ENCODE measurements around the gene CTXND1. TPM values are rescaled to one million over a fixed set of nuclear protein-coding genes. Genes with fewer than 3 reads are reported as not detected.
A peak's percentile ranks its signal among the peaks of the same experiment; 100 is the strongest.

The CTXND1 gene
- total RNA-seq, 4 donors from 2014 or later = 0.33 to 0.80 (median 0.56) TPM

DNA sequence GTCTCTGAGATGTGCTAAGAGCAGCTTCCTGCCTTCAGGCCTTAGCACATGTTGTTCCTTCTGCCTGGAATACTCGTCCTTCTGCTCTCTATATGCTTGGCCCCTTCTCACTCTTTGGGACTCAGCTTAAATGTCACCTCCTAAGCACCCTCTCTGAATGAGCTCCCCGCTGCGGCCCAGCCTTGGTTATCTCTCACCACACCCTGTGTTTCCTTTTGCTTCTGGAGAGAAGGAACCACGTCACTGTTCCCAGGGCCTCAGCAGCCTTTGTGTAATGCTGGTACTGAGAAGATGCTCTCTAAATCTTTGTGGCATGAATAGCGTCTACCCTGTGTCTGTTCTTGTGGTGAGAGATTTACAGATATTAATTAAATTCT is 97.0 kb downstream of the CTXND1 start:
- intact Hi-C loops (cut with DNase I) = no loop called here
- Histone ChIP-seq H3K9me3 (no peaks in the 10 kb centered on the region), H3K4me1 (peaks cover 10 to 34% (median 22%) of the 10 kb centered on the region in 4 donors), H3K27me3 (no peaks in the 10 kb centered on the region), H3K27ac (replicated peaks in 1 of 4) (peak overlapping the region in 1 of 4 donors; percentile 6), H3K36me3 (peaks cover 0 to 18% (median 16%) of the 10 kb centered on the region in 4 donors), H3K4me3 (no peak overlapping the region)
- TF ChIP-seq EP300 (IDR thresholded peaks at IDR 0.05) (no peak), POLR2A (IDR thresholded peaks at IDR 0.05; ENCODE audit: low read depth) (no peak), POLR2AphosphoS5 (IDR thresholded peaks at IDR 0.05) (no peak)
- TF ChIP-seq, protein P1, sequence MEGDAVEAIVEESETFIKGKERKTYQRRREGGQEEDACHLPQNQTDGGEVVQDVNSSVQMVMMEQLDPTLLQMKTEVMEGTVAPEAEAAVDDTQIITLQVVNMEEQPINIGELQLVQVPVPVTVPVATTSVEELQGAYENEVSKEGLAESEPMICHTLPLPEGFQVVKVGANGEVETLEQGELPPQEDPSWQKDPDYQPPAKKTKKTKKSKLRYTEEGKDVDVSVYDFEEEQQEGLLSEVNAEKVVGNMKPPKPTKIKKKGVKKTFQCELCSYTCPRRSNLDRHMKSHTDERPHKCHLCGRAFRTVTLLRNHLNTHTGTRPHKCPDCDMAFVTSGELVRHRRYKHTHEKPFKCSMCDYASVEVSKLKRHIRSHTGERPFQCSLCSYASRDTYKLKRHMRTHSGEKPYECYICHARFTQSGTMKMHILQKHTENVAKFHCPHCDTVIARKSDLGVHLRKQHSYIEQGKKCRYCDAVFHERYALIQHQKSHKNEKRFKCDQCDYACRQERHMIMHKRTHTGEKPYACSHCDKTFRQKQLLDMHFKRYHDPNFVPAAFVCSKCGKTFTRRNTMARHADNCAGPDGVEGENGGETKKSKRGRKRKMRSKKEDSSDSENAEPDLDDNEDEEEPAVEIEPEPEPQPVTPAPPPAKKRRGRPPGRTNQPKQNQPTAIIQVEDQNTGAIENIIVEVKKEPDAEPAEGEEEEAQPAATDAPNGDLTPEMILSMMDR (IDR thresholded peaks at IDR 0.05) = no peak
- WGBS = 95% methylated on average over 5 of the region's 5 CpGs
- no peak for DNase-seq (ENCODE audit: extremely low spot score)

DNA sequence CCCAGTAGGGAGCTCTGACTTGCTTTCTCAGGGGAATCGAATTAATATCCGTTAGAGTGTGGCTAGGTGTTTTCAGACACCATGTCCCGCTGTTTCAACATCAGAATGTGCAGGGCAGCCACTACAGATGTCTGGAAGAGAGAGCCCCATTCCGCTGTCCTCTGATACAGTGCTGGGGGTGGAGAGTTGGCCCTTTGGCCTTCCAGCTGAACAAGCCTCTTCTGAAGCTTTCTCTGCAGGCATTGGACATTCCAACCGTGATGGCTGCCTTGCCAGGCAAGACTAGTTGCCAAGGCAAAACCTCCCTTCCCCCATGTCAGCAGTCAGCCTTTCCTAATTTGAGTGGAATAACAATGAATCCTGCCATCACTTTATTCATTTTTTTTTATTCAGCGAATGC is 97.7 kb downstream of the CTXND1 start:
- intact Hi-C loops (cut with DNase I) = no loop called here

DNA sequence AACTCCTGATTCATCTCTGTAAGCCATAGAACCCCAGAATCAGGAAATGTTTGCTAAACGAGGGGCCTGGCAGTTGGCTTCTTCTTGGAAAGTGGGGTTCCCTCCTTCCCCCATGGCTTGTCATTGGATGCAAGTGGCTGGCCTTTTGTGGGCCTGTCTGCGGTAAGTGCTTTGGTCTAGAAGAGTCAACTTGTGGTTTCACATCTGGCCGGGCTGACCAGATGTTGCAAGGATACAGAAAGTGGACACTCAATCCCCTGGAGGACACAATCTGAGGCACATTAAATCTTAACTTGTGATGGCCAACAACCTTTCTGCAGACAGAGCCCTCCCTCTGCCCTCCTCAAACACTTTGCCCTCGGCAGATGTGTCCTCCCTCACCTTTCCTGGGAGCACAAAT is 98.1 kb downstream of the CTXND1 start:
- H3K27me3 ChIP-seq = no peaks in the 10 kb centered on the region
- 70% methylated on average over 3 of the region's 4 CpGs for WGBS
- peaks cover 0 to 12% (median 7%) of the 10 kb centered on the region in 4 donors for H3K36me3 ChIP-seq
- peaks cover 10 to 34% (median 20%) of the 10 kb centered on the region in 4 donors for H3K4me1 ChIP-seq
- H3K9me3 ChIP-seq = no peaks in the 10 kb centered on the region
- peak overlapping the region in 3 of 4 donors; percentile 75 to 89 (median 83) for H3K4me3 ChIP-seq
- DNase-seq (ENCODE audit: extremely low spot score) = no peak
- intact Hi-C loops (cut with DNase I) = loop anchor here (2.0 kb wide), 2 partner anchors 95 to 229 kb away; partner anchors contain the start of gene ZFAND6
- H3K27ac ChIP-seq (replicated peaks in 1 of 4) = peak overlapping the region in 3 of 4 donors; percentile 84 to 86 (median 86)
- no peak for TF ChIP-seq POLR2A (IDR thresholded peaks at IDR 0.05; ENCODE audit: low read depth)
- TF ChIP-seq EP300 (IDR thresholded peaks at IDR 0.05) = no peak
- TF ChIP-seq, protein P1 (IDR thresholded peaks at IDR 0.05) = no peak
- TF ChIP-seq POLR2AphosphoS5 (IDR thresholded peaks at IDR 0.05) = no peak

More for the DNA sequence above, 97.7 kb downstream of the CTXND1 start:
- no peak for DNase-seq (ENCODE audit: extremely low spot score)
- H3K36me3 ChIP-seq = peaks cover 0 to 14% (median 11%) of the 10 kb centered on the region in 4 donors
- TF ChIP-seq EP300 (IDR thresholded peaks at IDR 0.05) (no peak), POLR2A (IDR thresholded peaks at IDR 0.05; ENCODE audit: low read depth) (no peak), POLR2AphosphoS5 (IDR thresholded peaks at IDR 0.05) (no peak)
- TF ChIP-seq, protein P1 (IDR thresholded peaks at IDR 0.05) = no peak
- no peak overlapping the region for H3K27ac ChIP-seq (replicated peaks in 1 of 4)
- WGBS = 82% methylated on average over 5 of the region's 6 CpGs
- no peaks in the 10 kb centered on the region for H3K9me3 ChIP-seq
- H3K27me3 ChIP-seq = no peaks in the 10 kb centered on the region
- H3K4me3 ChIP-seq = no peak overlapping the region
- H3K4me1 ChIP-seq = peaks cover 10 to 34% (median 20%) of the 10 kb centered on the region in 4 donors

DNA sequence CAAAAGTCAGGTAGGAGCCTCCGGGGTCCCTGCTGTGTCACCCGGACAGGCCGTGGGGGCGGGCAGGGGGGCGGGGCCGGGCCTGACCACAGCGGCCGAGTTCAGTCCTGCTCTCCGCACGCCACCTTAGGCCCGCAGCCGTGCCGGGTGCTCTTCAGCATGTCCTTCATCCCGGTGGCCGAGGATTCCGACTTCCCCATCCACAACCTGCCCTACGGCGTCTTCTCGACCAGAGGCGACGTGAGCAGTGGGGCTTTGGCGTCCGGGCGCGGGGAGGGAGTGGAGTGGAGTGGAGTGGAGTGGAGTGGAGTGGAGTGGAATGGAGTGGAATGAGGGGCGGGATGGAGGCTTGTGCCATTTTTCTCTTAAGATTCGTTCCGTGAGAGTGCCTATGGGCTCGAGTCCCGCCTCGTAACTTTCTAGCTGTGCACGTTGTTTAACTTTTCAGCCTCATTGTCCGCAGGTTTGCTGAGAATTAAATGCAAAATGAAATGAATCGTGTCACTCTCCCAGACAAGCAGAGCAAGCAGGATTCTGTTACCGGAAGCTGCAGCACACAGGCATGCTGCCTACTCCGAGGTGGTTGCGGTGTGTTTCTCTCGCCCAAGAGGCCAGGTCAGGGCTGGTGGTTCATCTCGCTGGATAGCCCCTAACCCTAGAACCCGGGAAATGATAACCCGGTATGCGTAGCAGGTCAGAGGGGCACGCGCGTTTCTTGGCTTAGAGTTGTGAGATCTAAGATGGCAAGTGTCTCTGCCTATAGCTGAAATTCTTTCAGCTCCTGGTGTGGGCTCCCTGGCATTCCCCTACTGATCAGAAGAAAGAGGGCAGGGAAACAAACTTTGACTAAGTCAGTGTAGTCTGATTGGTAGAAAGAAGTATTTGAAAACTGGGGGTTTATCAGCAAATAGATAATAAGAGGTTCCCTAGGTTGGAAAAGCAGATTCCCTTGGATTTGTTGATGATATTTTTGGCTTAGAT is 98.8 kb downstream of the CTXND1 start, which contains the start of gene FAH:
Gene FAH (plus strand): TSS at position 104 of the 981 bp plus-strand sequence. CDS start 56 bp downstream, at position 160.
- H3K4me1 ChIP-seq = peaks cover 10 to 34% (median 20%) of the 10 kb centered on the region in 4 donors
- H3K9me3 ChIP-seq = no peaks in the 10 kb centered on the region
- H3K4me3 ChIP-seq = peak within 1 kb of the TSS; percentile 64 to 89 (median 79)
- under 1% methylated on average over 37 of the region's 45 CpGs for WGBS
- H3K27ac ChIP-seq (replicated peaks in 1 of 4) = peak within 1 kb of the TSS; percentile 84 to 86 (median 85)
- H3K27me3 ChIP-seq = no peaks in the 10 kb centered on the region
- H3K36me3 ChIP-seq = peaks cover 0 to 5% (median 2%) of the 10 kb centered on the region in 4 donors
- TF ChIP-seq, protein P1 (IDR thresholded peaks at IDR 0.05) = no peak
- TF ChIP-seq EP300 (IDR thresholded peaks at IDR 0.05) = no peak
- peak in 1 of 2 donors; percentile 51 for TF ChIP-seq POLR2AphosphoS5 (IDR thresholded peaks at IDR 0.05)
- peak; percentile 15 for TF ChIP-seq POLR2A (IDR thresholded peaks at IDR 0.05; ENCODE audit: low read depth)
- no peak for DNase-seq (ENCODE audit: extremely low spot score)
- intact Hi-C loops (cut with DNase I) = loop anchor here (2.0 kb wide), 2 partner anchors 94 to 228 kb away; partner anchors contain the start of gene ZFAND6

Measured in esophagus muscularis mucosa (tissue), 4 donors.